HG03575 (cell line): Measurements from ENCODE around the gene MIEF2.

ENCODE experiments used
- ATAC-seq: cut with Tn5 transposase; IDR thresholded peaks from one replicate; pipeline ENCODE4 v1.9.1; 2021; ENCODE audit not compliant: unreplicated experiment, insufficient number of reproducible peaks, low FRiP score; ENCODE audit errors: extremely low read depth

MIEF2 gene

DNA sequence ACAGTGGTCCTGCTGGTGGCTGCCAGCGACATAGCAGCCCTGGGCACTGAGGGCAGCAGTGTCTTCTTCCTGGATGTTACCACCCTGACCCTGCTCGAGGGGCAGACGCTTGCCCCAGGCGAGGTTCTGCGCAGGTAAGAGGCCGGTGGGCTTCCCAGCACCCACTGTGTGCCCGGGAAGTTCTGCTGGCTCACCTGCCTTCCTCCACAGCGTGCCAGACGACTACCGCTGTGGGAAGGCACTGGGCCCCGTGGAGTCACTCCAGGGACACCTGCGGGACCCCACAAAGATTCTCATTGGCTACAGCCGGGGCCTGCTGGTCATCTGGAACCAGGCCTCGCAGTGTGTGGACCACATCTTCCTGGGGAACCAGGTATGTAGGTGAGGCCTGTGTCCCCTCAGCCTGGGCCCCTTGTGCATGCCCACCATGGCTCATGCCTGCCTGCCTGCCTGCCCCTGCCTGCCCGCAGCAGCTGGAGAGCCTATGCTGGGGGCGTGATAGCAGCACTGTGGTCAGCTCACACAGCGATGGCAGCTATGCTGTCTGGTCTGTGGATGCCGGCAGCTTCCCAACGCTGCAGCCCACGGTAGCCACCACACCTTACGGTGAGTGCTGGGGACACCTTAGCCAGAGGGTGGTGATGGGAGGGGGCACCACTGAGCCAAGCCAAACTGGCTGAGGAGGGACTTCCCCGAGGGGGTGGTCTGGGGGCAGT lies 26.5 kb upstream of the MIEF2 start:
- ATAC-seq = no peak

DNA sequence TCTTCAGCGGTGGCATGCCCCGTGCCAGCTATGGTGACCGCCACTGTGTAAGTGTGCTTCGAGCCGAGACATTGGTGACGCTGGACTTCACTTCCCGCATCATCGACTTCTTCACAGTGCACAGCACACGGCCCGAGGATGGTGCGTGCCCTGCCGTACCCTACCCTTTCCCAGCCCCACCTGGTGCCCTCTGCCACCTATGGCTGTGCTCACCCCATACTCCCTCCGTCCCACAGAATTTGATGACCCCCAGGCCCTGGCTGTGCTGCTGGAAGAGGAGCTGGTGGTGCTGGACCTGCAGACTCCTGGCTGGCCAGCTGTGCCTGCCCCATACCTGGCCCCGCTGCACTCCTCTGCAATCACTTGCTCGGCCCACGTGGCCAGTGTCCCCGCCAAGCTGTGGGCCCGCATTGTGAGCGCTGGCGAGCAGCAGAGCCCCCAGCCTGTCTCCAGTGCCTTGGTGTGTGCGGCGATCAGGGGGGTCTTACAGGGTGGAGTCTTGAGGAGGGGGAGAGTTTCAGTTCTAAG lies 25.5 kb upstream of the MIEF2 start:
- ATAC-seq = no peak

DNA sequence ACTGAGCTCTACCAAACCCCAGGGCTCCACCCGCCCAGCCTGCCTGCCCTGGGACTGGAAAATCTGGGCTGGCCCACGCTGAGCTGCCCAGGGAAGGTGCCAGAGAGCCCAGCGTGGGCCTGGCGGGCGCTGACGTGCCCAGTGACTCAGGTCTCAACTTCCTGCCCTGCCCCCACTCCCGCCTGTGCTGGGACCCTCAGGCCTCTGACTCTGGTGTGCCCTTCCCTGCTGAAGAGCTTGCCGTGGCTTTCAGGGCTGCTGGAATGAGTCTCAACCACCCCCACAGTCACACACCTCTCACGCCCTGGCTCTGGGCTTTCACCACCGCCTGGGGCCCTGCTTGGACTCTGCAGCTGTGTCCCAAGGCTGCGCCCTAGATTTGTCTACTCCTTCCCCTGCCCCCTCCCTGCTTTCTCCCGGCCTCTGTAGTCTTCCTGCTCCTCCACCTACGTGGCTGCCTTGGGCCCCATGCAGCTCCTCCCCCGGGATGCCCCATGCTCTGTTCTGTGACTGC lies 24.7 kb upstream of the MIEF2 start:
- no peak for ATAC-seq

DNA sequence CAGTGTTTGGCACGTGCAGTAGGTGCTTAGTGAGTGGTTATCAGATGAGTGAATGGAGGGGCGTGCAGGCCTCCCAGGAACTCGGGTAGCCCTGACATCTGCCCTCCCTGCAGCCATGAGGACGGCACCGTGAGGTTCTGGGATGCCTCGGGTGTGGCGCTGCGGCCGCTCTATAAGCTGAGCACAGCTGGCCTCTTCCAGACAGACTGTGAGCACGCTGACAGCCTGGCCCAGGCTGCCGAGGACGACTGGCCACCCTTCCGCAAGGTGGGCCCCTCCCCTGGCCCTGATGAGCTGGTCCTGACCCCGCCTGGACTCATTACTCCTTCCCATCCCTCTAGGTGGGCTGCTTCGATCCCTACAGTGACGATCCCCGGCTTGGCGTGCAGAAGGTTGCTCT lies 24.0 kb upstream of the MIEF2 start:
- ATAC-seq = no peak

DNA sequence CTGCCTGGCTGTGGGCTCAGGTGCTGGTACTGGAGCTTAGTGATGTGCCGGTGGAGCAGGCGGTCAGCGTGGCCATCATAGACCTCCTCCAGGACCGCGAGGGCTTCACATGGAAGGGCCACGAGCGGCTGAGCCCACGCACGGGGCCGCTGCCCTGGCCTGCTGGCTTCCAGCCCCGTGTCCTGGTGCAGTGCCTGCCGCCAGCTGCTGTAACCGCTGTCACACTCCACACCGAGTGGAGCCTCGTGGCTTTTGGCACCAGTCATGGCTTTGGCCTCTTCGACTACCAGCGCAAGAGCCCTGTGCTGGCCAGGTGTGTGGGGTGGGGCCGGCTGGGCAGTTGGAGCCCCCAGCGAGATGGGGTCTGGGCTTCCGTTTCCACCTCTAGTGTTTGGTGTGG lies 23.0 kb upstream of the MIEF2 start:
- ATAC-seq = no peak

DNA sequence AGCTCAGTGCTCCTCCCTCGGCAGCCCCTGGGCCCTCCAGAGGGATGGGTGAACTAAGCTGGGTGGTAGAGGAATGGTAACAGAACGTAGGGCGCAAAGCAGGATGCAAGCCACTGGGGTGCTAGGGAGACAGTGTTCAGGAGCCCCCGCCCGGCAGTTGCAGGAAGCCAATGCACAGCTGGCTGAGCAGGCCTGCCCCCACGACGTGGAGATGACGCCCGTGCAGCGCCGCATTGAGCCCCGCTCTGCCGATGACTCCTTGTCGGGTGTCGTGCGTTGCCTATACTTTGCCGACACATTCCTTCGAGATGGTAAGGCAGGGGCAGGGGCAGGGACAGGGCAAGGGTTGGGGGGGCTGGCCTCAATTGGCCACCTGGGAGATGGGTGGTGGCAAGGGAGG lies 22.2 kb upstream of the MIEF2 start:
- no peak for ATAC-seq

DNA sequence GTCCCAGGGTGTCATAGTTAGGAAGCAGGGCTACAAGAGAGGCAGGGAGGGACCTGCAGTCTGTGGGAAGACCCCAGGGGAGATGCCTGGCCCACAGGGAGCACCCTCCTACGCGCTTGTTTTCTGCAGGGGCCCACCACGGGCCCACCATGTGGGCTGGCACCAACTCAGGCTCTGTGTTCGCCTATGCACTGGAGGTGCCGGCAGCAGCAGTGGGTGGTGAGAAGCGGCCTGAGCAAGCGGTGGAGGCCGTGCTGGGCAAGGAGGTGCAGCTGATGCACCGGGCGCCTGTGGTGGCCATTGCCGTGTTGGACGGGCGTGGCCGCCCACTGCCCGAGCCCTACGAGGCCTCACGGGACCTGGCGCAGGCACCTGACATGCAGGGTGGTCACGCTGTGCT lies 20.0 kb upstream of the MIEF2 start:
- no peak for ATAC-seq

DNA sequence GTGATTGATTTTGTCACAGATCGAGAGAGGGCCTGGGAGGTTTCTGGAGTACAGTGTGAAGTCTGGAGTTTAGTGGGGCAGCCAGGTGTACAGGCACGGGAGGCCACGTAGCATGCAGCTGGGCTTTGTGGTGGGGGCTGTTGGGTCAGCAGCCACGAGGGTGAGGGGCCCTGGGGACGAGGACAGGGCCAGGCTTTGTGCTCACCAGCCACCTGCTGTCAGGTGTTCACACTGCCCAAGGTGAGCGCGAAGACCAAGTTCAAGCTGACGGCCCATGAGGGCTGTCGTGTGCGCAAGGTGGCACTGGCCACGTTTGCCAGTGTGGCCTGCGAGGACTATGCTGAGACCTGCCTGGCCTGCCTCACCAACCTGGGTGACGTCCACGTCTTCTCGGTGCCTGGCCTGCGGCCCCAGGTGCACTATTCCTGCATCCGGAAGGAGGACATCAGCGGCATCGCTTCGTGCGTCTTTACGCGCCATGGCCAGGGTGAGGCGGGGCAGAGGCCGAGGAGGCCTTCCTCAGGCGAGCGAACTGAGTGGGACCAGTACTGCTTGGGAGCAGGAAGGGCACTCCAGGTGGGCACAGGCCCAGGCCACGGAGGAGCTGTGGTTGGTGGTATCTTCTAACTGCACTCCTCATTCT lies 19.1 kb upstream of the MIEF2 start:
- no peak for ATAC-seq

DNA sequence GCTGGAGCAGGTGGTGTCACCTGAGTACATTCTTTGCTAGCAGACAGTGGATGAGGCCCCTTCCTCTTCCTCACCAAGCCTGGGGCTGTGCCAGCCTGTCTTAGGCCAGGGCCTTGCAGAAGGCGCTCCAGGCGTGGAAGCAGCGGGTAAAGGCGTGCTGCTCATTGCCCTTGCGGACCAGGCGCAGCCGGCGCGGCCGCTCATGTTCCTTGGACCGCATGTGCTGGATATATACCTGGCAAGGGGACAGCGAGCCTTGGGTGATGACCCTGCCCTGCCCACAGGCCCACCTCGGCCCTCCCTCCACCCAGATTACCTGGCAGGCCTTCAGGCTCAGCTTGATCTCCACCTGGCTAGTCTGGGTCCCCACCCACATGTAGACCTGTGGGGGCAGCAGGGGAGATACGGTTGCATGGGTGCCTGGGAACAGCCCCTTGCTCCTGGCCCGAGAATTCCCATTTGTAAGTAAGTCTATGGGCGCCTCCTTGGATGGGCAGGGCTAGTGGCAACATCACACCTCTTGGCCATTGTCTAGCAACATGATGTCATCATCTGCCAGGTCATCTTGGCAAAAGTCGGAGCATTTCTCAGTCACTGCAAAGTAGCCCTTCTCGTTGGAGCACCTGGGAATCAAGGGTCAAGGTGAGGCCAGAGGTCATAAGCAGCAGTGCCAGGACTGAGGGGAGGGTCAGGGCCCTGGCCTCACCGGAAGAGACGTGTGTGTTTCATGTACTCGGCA lies 15.3 kb upstream of the MIEF2 start:
- ATAC-seq = no peak

DNA sequence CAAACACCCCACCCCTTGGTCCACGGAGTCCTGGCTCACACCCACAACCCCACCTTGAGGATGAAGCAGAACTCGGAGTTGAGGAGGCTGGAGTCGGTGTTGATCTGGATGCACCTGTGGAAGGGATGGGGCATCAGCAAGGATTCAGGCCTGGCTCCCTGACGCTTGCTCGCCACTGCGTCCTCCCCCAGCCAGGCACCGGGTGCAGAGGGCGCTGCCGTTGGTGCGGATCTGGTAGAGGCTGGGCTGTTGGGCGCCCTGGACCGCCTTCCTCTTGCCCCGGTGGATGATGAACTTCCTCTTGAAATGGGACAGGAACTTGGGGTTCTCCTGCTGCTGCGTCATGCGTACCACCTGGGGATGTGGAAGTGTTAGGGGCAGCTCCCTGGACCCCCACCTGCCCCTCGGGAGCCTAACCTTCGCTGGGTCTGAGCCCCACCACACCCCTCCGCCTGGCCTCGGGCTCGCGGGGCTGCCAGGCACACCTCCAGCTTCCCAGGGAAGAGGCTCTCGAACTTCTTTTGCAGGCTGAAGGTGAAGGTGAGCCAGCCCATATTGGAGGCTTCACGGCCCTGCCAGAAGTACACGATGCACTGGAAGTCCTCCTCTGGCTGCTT lies 14.2 kb upstream of the MIEF2 start:
- no peak for ATAC-seq

DNA sequence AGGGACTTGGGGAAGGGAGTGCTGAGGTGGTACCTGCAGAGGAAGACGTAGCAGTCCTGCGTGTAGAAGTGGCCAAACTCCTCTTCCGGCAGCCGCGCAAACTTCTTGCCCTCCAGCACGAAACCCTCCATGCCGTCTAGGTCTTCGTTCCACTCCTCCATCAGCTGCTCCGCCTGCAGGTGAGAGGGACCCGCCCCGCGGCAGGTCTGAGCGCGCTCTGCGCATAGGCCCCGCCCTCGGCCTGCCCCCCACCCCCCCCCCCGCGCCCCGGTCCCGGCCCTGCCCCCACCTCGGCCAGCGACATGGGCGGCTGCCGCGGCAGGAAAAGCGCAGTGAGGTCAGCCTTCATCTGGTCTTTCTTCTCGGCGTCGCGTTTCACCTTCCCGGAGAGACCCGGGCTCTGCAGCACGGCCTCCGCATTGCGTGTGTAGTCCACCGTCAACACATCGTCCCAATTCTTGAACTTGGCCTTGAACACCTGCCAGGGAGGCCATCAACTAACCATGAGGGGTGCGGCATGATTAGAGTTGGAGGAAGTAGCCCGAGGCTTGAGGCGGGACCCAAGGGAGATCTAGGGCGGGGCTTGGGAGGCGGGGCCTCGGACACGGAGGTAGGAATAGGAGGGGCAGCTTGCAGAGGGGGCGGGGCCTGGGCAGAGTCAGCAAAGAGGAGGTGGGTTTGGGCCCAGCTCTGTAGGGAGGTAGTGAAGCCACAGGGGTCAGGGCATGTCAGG lies 13.4 kb upstream of the MIEF2 start:
- no peak for ATAC-seq

DNA sequence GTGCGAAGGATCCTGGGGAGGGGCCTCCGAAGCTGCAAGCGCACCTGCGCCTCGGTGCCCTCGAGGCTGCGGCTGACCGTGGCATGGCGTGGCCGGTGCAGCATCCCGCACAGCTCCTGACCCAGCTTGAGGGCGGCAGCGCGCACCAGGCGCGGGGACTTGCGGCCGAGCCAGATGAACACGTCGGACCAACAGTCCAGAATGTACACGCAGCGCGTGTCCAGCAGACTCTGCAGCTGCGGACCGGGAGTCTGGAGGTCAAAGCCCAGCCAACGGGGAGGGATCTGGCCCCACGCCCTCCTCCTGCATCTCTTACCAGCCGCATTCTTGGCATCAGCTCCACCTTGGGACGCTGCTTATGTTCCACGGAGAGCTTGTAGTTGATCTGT lies 12.9 kb upstream of the MIEF2 start:
- ATAC-seq = no peak

DNA sequence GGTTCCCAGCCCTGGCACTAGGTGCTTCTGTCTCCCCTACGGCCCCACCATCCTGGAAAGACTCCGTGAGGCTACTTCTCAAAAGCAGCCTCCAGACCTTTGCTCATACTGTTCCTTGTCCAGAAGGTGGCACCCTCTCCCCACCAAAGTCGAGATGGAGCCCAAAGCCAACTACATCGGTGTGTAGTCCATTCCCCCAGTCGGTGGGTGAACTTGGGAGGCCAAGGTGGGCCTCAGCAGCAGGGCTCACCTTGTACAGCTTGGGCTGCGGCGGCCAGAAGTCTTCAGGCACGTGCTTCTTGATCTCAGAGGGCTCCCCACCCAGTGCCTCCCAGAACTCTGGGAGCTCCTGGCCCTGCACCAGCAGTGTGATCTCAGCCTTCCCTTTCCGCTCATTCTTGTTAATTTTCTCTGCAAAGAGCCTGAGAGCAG lies 12.1 kb upstream of the MIEF2 start:
- ATAC-seq = no peak

DNA sequence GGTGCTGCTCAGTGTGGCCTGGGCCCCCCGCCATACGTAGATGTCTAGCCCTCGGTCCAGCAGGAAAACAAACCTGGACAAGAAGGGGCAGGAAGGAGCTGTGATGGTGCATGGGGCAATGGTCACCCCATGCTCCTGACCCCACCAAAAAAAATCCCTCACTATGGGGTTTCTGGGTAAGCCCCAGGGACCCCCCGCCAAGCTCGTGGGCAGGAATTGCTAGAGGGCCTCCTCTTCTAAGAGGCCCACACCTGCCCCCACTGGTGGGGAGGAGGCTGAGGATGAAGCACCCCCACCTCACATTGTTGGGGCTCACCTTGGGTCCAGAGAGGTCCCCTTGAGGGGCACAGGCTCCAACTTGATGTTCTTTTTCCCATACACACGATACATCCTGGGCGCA lies 11.7 kb upstream of the MIEF2 start:
- no peak for ATAC-seq

DNA sequence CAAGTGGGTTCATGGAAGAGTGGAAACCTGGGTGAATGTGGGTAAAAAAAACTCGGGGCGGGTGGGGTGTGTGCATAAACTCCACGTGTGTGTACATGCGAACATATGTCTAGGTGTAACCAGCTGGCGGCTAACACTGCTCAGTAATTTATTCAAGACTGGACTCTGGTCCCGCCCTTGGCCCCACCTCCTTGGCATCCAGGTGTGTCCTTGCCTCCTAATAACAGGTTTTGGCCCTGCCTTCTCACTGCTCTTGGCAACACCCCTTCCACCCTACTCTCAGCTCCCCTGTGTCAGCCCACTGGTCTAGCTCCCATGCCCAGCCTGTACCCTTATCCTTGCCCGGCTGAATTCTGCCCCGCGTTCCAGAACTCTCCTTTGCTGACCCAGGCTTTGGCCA lies 10.2 kb upstream of the MIEF2 start:
- ATAC-seq = no peak

DNA sequence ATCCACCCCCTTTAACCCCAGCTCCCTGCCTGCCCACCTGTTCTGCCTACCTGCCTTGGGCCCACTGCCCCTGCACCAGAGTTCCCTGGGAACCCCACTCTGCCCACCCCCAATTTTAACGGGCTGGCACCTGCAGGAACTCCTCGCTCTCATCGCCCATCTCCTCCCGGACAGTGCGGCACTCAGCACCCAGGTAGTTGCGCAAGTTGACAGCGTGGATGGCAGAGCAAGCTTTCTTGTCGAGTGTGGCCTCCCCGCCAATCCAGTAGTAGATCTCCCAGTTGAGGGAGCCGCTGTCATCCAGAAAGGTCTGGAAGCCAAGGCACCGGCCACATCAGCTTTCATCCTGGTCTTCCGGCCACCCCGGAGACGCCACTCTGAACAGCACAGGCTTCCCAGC lies 9.8 kb upstream of the MIEF2 start:
- ATAC-seq = no peak

DNA sequence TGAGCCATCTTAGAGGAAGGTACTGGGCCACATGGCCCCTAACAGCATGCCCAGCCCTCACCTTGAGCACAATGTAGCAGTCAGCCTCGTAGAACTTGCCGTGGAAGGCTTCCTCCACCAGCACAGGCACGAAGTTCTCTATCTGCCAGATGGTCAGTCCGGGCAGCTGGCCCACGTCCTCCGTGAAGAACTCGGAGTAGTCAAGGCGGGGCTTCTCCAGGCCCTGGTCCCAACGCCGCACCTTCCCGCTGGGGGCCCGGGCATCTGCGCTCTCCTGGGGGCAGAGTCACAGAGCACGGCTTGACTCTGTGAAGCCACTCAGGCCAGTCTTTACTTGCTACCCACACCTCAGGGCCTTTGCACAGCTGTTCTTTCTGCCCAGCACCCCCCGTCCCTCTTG lies 9.3 kb upstream of the MIEF2 start:
- ATAC-seq = no peak

DNA sequence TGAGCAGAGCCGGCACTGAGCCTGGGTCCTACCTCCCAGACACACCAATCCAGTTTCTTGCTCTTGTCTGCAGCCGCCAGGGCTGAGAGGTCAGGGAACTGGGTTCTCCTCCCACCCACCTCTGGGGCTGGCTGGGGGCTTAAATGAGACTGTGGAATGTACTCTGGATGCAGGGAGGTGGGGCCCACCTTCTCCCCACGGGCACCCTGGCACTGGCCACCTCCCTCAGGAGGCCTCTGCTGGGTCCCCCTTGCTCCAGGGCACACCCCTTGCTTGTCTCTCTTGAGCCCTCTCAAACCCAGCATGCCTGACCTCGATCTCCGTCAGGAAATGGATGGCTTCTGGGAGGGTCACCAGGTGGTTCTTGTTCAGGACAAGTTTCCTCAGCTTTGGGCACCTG lies 8.3 kb upstream of the MIEF2 start:
- no peak for ATAC-seq
